ENCODE data around the gene CNOT4.

Gene CNOT4

GRCh38 chr7:135463908-135464307 lies 46.0 kb downstream of the CNOT4 start:
- H2AK5ac ChIP-seq (ENCODE audit: low read length), result no peak overlapping the region

GRCh38 chr7:135459951-135460567 lies 49.8 kb downstream of the CNOT4 start:
- H3K9ac ChIP-seq (ENCODE audit: low read length), result no peak overlapping the region
- no peaks in the 10 kb centered on the region for H3K79me2 ChIP-seq (ENCODE audit: control insufficient read depth, insufficient read depth, low read length, poor library complexity)
- no peaks in the 10 kb centered on the region for H3K9me3 ChIP-seq (ENCODE audit: insufficient read depth, low read depth, low read length)
- H3K14ac ChIP-seq (ENCODE audit: low read length), result no peak overlapping the region
- no peak overlapping the region for H4K91ac ChIP-seq (ENCODE audit: low read depth, low read length)
- no peak for DNase-seq
- no peak overlapping the region for H3K18ac ChIP-seq (ENCODE audit: low read length)
- no peak overlapping the region for H2AFZ ChIP-seq (ENCODE audit: insufficient read depth, low read length, poor library complexity)
- no peaks in the 10 kb centered on the region for H3K4me1 ChIP-seq (ENCODE audit: control insufficient read depth in 1 of 2, insufficient read depth in 2 of 2, low read length in 2 of 2)
- H2AK5ac ChIP-seq (ENCODE audit: low read length), result no peak overlapping the region
- no peak overlapping the region for H3K23ac ChIP-seq (ENCODE audit: low read length)
- no peak overlapping the region for H4K8ac ChIP-seq (ENCODE audit: low read depth, low read length)
- H3K4me2 ChIP-seq (ENCODE audit: low read length), result no peak overlapping the region
- no peak overlapping the region for H3K4ac ChIP-seq (ENCODE audit: low read depth, low read length)
- H4K12ac ChIP-seq (ENCODE audit: low read depth, low read length), result no peak overlapping the region
- H2BK120ac ChIP-seq (ENCODE audit: insufficient read depth, low read length, poor library complexity), result no peak overlapping the region
- H3K79me1 ChIP-seq (ENCODE audit: low read length), result no peaks in the 10 kb centered on the region
- no peaks in the 10 kb centered on the region for H3K36me3 ChIP-seq (ENCODE audit: control insufficient read depth in 1 of 2, insufficient read depth in 2 of 2, low read length in 2 of 2)
- no peak overlapping the region for H3K4me3 ChIP-seq (ENCODE audit: low read depth, low read length)
- no peak overlapping the region for H2BK5ac ChIP-seq (ENCODE audit: low read depth, low read length, poor library complexity)
- H2BK12ac ChIP-seq (ENCODE audit: low read length), result no peak overlapping the region
- no peaks in the 10 kb centered on the region for H3K27me3 ChIP-seq (ENCODE audit: insufficient read depth, low read length)
- H3K27ac ChIP-seq (ENCODE audit: low read depth, low read length), result no peak overlapping the region
- no CpG with 5 or more reads among the region's 4 CpGs for WGBS (ENCODE audit: extremely low coverage, insufficient coverage, insufficient read length)

More at GRCh38 chr7:135463908-135464307, 46.0 kb downstream of the CNOT4 start:
- no peak overlapping the region for H2BK5ac ChIP-seq (ENCODE audit: low read depth, low read length, poor library complexity)
- no peaks in the 10 kb centered on the region for H3K79me1 ChIP-seq (ENCODE audit: low read length)
- H4K91ac ChIP-seq (ENCODE audit: low read depth, low read length), result no peak overlapping the region
- H3K9ac ChIP-seq (ENCODE audit: low read length), result no peak overlapping the region
- H3K9me3 ChIP-seq (ENCODE audit: insufficient read depth, low read depth, low read length), result no peaks in the 10 kb centered on the region
- H3K79me2 ChIP-seq (ENCODE audit: control insufficient read depth, insufficient read depth, low read length, poor library complexity), result no peaks in the 10 kb centered on the region
- H3K36me3 ChIP-seq (ENCODE audit: control insufficient read depth in 1 of 2, insufficient read depth in 2 of 2, low read length in 2 of 2), result no peaks in the 10 kb centered on the region
- no peak overlapping the region for H3K4me2 ChIP-seq (ENCODE audit: low read length)
- H3K4ac ChIP-seq (ENCODE audit: low read depth, low read length), result no peak overlapping the region
- H2BK120ac ChIP-seq (ENCODE audit: insufficient read depth, low read length, poor library complexity), result no peak overlapping the region
- no peak overlapping the region for H3K18ac ChIP-seq (ENCODE audit: low read length)
- H2BK12ac ChIP-seq (ENCODE audit: low read length), result no peak overlapping the region
- H2AFZ ChIP-seq (ENCODE audit: insufficient read depth, low read length, poor library complexity), result no peak overlapping the region
- no peak overlapping the region for H3K23ac ChIP-seq (ENCODE audit: low read length)
- no peak overlapping the region for H3K4me3 ChIP-seq (ENCODE audit: low read depth, low read length)
- H3K4me1 ChIP-seq (ENCODE audit: control insufficient read depth in 1 of 2, insufficient read depth in 2 of 2, low read length in 2 of 2), result no peaks in the 10 kb centered on the region
- no CpG with 5 or more reads among the region's 3 CpGs for WGBS (ENCODE audit: extremely low coverage, insufficient coverage, insufficient read length)
- H3K27ac ChIP-seq (ENCODE audit: low read depth, low read length), result no peak overlapping the region
- H3K27me3 ChIP-seq (ENCODE audit: insufficient read depth, low read length), result no peaks in the 10 kb centered on the region
- no peak overlapping the region for H4K12ac ChIP-seq (ENCODE audit: low read depth, low read length)
- H3K14ac ChIP-seq (ENCODE audit: low read length), result no peak overlapping the region
- no peak for DNase-seq
- H4K8ac ChIP-seq (ENCODE audit: low read depth, low read length), result no peak overlapping the region

DNA sequence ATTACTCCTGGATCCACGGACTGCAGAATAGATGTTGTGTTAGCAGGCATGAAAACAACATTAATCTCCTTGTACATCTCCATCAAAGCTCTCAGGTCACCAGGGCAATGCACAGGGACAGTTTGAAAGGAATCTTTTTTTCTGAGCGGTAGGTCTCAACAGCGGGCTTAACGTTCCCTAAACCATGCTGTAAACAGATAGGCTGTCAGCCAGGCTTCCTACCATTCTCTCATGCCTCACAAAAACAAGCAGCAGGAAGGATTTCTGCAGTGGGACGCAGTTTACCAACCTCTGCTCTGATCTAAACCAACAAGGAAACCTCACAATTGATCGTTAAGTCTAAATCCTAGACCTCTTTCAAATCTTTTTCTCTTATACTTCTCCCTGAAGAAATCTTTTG lies 50.8 kb downstream of the CNOT4 start:
- Histone ChIP-seq H3K4me3 (ENCODE audit: low read depth, low read length) (no peak overlapping the region), H2AK5ac (ENCODE audit: low read length) (no peak overlapping the region), H3K36me3 (ENCODE audit: control insufficient read depth in 1 of 2, insufficient read depth in 2 of 2, low read length in 2 of 2) (no peaks in the 10 kb centered on the region), H3K79me1 (ENCODE audit: low read length) (no peaks in the 10 kb centered on the region), H3K23ac (ENCODE audit: low read length) (no peak overlapping the region), H3K4me2 (ENCODE audit: low read length) (no peak overlapping the region), H2BK12ac (ENCODE audit: low read length) (no peak overlapping the region), H2BK120ac (ENCODE audit: insufficient read depth, low read length, poor library complexity) (no peak overlapping the region), H3K9ac (ENCODE audit: low read length) (no peak overlapping the region), H3K79me2 (ENCODE audit: control insufficient read depth, insufficient read depth, low read length, poor library complexity) (no peaks in the 10 kb centered on the region), H3K4me1 (ENCODE audit: control insufficient read depth in 1 of 2, insufficient read depth in 2 of 2, low read length in 2 of 2) (no peaks in the 10 kb centered on the region), H4K91ac (ENCODE audit: low read depth, low read length) (no peak overlapping the region), H3K27me3 (ENCODE audit: insufficient read depth, low read length) (no peaks in the 10 kb centered on the region), H2AFZ (ENCODE audit: insufficient read depth, low read length, poor library complexity) (no peak overlapping the region), H3K14ac (ENCODE audit: low read length) (no peak overlapping the region), H3K27ac (ENCODE audit: low read depth, low read length) (no peak overlapping the region), H4K8ac (ENCODE audit: low read depth, low read length) (no peak overlapping the region), H2BK5ac (ENCODE audit: low read depth, low read length, poor library complexity) (no peak overlapping the region), H3K18ac (ENCODE audit: low read length) (no peak overlapping the region), H4K12ac (ENCODE audit: low read depth, low read length) (no peak overlapping the region), H3K4ac (ENCODE audit: low read depth, low read length) (no peak overlapping the region), H3K9me3 (ENCODE audit: insufficient read depth, low read depth, low read length) (no peaks in the 10 kb centered on the region)
- no CpG with 5 or more reads among the region's 6 CpGs for WGBS (ENCODE audit: extremely low coverage, insufficient coverage, insufficient read length)
- no peak for DNase-seq

DNA sequence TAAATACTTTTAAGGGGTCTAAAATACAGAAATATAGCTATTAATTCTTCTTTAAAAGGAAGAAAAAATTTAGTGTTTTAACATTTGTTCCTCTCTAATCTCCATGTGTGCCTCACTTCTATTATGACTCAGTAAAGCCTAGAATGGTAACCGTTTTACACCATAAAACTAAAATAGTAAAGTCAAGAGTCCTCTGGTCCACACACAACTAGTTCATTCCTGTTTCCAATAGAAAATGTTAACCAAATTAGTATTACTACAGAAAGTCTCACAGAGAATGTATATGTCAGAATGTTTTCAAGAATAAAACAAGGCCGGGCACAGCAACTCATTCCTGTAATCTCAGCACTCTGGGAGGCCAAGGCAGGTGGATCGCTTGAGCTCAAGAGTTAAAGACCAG lies 55.8 kb downstream of the CNOT4 start:
- no peak overlapping the region for H2AK5ac ChIP-seq (ENCODE audit: low read length)
- no peak overlapping the region for H4K12ac ChIP-seq (ENCODE audit: low read depth, low read length)
- H3K18ac ChIP-seq (ENCODE audit: low read length), result no peak overlapping the region
- no peak overlapping the region for H2BK5ac ChIP-seq (ENCODE audit: low read depth, low read length, poor library complexity)
- no peak overlapping the region for H3K14ac ChIP-seq (ENCODE audit: low read length)
- no peak overlapping the region for H3K4me2 ChIP-seq (ENCODE audit: low read length)
- no peaks in the 10 kb centered on the region for H3K79me1 ChIP-seq (ENCODE audit: low read length)
- no peak overlapping the region for H2AFZ ChIP-seq (ENCODE audit: insufficient read depth, low read length, poor library complexity)
- H3K4me1 ChIP-seq (ENCODE audit: control insufficient read depth in 1 of 2, insufficient read depth in 2 of 2, low read length in 2 of 2), result no peaks in the 10 kb centered on the region
- DNase-seq, result no peak
- no peak overlapping the region for H3K9ac ChIP-seq (ENCODE audit: low read length)
- H3K27me3 ChIP-seq (ENCODE audit: insufficient read depth, low read length), result no peaks in the 10 kb centered on the region
- H3K23ac ChIP-seq (ENCODE audit: low read length), result no peak overlapping the region
- H4K91ac ChIP-seq (ENCODE audit: low read depth, low read length), result no peak overlapping the region
- no peaks in the 10 kb centered on the region for H3K9me3 ChIP-seq (ENCODE audit: insufficient read depth, low read depth, low read length)
- H3K4ac ChIP-seq (ENCODE audit: low read depth, low read length), result no peak overlapping the region
- H2BK120ac ChIP-seq (ENCODE audit: insufficient read depth, low read length, poor library complexity), result no peak overlapping the region
- H4K8ac ChIP-seq (ENCODE audit: low read depth, low read length), result no peak overlapping the region
- no peak overlapping the region for H3K4me3 ChIP-seq (ENCODE audit: low read depth, low read length)
- no peak overlapping the region for H2BK12ac ChIP-seq (ENCODE audit: low read length)
- no peak overlapping the region for H3K27ac ChIP-seq (ENCODE audit: low read depth, low read length)
- no CpG with 5 or more reads among the region's 3 CpGs for WGBS (ENCODE audit: extremely low coverage, insufficient coverage, insufficient read length)
- no peaks in the 10 kb centered on the region for H3K79me2 ChIP-seq (ENCODE audit: control insufficient read depth, insufficient read depth, low read length, poor library complexity)
- no peaks in the 10 kb centered on the region for H3K36me3 ChIP-seq (ENCODE audit: control insufficient read depth in 1 of 2, insufficient read depth in 2 of 2, low read length in 2 of 2)

All from trophoblast cell (in vitro differentiated cells and primary cell).